HEK293T (cell line): ENCODE results near the gene CFAP119.

Source experiments
- ARNT ChIP-seq: fragments of 450-650 bp; IDR thresholded peaks from 2 replicates; pipeline ENCODE4 v1.6.1; 2017; ENCODE audit warnings: mild to moderate bottlenecking
- FOXK2 ChIP-seq: fragments of 450-650 bp; IDR thresholded peaks from 2 replicates; pipeline ENCODE4 v1.6.1; 2016; ENCODE audit warnings: mild to moderate bottlenecking
- FOXM1 ChIP-seq: fragments of 450-650 bp; IDR thresholded peaks from 2 replicates; pipeline ENCODE4 v1.6.1; 2017; ENCODE audit warnings: mild to moderate bottlenecking, borderline replicate concordance
- HDGF ChIP-seq: fragments of 450-650 bp; IDR thresholded peaks from 2 replicates; pipeline ENCODE4 v1.6.1; 2017; ENCODE audit warnings: antibody characterized with exemption, borderline replicate concordance
- NFRKB ChIP-seq: fragments of 450-650 bp; IDR thresholded peaks from 2 replicates; pipeline ENCODE4 v1.6.1; 2016; ENCODE audit warnings: mild to moderate bottlenecking, moderate library complexity
- TARDBP ChIP-seq: fragments of 450-650 bp; IDR thresholded peaks from 2 replicates; pipeline ENCODE4 v1.6.1; 2016

DNA sequence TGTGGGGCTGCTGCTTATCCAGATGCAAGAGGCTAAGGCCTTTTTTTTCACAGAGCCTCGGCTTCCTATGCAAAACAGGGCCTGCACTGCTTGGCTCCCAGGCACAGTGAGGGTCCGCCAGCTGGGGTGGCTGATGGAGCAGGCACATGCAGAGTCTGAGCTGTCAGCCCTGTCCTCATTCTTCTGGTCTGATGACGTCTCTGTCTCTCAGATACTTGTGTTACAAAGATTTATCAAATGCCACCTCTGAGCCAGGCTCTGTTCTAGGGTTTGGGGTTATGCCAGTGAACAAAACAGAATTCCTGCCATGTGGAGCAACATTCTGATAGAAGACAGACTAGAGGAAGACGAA lies 5.0 kb upstream of the CFAP119 start:
- TF ChIP-seq ARNT, result no peak
- TF ChIP-seq FOXK2, result no peak
- no peak for TF ChIP-seq FOXM1
- no peak for TF ChIP-seq NFRKB
- no peak for TF ChIP-seq HDGF
- no peak for TF ChIP-seq TARDBP
